OCI-M1 (cell line): ENCODE results near the gene TRRAP.
A peak's percentile ranks its signal among the peaks of the same experiment; 100 is the strongest.
"Not testable (repeated sequence)": the region's sequence is repeated elsewhere in the genome, so short reads cannot be mapped to it uniquely, and the experiment has no call there.

Source experiments
- DNase-seq: peaks from one replicate; lab custom pipeline; 2025; lab: John Stamatoyannopoulos, UW

Gene TRRAP

GRCh38 chr7:99030457-99030856, 152.1 kb downstream of the TRRAP start:
- no peak for DNase-seq

- no peak for DNase-seq
These were observed 152.6 kb downstream of the TRRAP start for GRCh38 chr7:99030951-99031350.

- no peak for DNase-seq
These were observed 153.2 kb downstream of the TRRAP start for GRCh38 chr7:99031496-99031895.

GRCh38 chr7:99032928-99033327, 154.6 kb downstream of the TRRAP start:
- DNase-seq = no peak

GRCh38 chr7:99033765-99034164, 155.4 kb downstream of the TRRAP start:
- DNase-seq = no peak

GRCh38 chr7:99034932-99035722, 156.8 kb downstream of the TRRAP start:
- DNase-seq = no peak

GRCh38 chr7:99035723-99036545, 157.6 kb downstream of the TRRAP start:
- no peak for DNase-seq

GRCh38 chr7:99036546-99037111, 158.3 kb downstream of the TRRAP start:
- DNase-seq = no peak

GRCh38 chr7:99037327-99037940, 159.1 kb downstream of the TRRAP start:
- DNase-seq = no peak

- no peak for DNase-seq
These were observed 159.9 kb downstream of the TRRAP start for GRCh38 chr7:99038086-99038855.

- no peak for DNase-seq
These were observed 161.1 kb downstream of the TRRAP start for GRCh38 chr7:99039384-99039891.

GRCh38 chr7:99040104-99040958, 162.0 kb downstream of the TRRAP start:
- peak; percentile 88 for DNase-seq

GRCh38 chr7:99041526-99041925, 163.2 kb downstream of the TRRAP start:
- DNase-seq = no peak

GRCh38 chr7:99042957-99043356, 164.6 kb downstream of the TRRAP start:
- no peak for DNase-seq

- DNase-seq = not testable (repeated sequence)
These were observed 166.5 kb downstream of the TRRAP start for GRCh38 chr7:99044858-99045257.

GRCh38 chr7:99046262-99046661, 167.9 kb downstream of the TRRAP start:
- DNase-seq = not testable (repeated sequence)

GRCh38 chr7:99046722-99047121, 168.4 kb downstream of the TRRAP start:
- no peak for DNase-seq

GRCh38 chr7:99047526-99048077, 169.3 kb downstream of the TRRAP start:
- DNase-seq = no peak

- DNase-seq = no peak
These were observed 172.6 kb downstream of the TRRAP start for GRCh38 chr7:99050971-99051370.

- no peak for DNase-seq
These were observed 176.4 kb downstream of the TRRAP start for GRCh38 chr7:99054781-99055180.
